CD4-positive, alpha-beta T cell treated with Interleukin-15 for 4 hours (primary cell): Measurements from ENCODE around the gene HRH2.
"Not testable (repeated sequence)": the region's sequence is repeated elsewhere in the genome, so short reads cannot be mapped to it uniquely, and the experiment has no call there.

Source experiments
- DNase-seq: peaks from one replicate; pipeline ENCODE4 v3.0.0-alpha.2; 2020; ENCODE audit warnings: low spot score

HRH2 gene, protein sequence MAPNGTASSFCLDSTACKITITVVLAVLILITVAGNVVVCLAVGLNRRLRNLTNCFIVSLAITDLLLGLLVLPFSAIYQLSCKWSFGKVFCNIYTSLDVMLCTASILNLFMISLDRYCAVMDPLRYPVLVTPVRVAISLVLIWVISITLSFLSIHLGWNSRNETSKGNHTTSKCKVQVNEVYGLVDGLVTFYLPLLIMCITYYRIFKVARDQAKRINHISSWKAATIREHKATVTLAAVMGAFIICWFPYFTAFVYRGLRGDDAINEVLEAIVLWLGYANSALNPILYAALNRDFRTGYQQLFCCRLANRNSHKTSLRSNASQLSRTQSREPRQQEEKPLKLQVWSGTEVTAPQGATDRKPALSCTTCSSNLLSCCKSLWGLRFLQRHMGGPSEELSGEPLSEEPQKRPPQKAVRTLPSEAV

GRCh38 chr5:175657593-175658271, at the start of gene HRH2:
Gene HRH2 (plus strand): TSS chr5:175658071. CDS start chr5:175683234, 25,163 bp downstream.
- DNase-seq = peak; percentile 21

DNA sequence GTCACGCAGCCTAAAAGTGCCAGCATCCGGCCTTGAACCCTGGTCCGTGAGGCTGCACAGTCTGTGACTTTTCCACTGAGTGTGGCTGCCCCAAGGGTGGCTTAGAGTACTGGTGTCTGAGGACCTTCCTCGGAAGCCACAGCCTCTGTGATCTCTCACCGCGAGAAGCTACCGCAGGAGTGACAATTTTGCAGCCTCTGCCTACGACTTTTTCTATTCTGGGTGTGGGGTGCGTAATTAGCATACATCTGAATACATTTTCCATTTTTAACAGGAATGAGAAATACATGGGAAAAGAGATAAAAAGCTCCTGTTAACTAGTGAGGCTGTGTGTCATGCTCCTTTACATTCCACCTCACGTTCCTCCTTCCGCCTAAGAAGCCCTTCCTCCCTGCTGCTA, 48.3 kb upstream of the HRH2 start:
- DNase-seq = no peak

DNA sequence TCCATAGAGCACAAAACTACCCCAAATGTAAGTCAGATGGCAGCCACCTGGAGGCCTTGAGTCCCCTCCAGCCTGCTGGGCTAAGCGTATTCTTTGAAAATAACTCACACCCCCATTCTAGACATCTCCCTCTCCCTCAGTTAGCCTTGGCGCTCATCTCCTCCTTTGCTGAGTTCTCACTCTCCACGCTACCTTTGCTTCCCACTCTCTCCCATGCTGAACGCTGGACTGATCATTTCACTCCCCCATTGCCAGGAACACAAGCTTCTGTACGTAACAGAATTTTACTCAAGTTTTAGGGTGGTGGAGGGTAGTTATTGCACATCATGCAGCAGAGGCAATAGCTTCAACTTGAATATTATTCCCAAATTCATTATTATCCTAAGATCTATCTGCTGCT, 47.5 kb upstream of the HRH2 start:
- no peak for DNase-seq

- no peak for DNase-seq
Observed at GRCh38 chr5:175610898-175611297, 47.0 kb upstream of the HRH2 start.

GRCh38 chr5:175614223-175614815, 43.6 kb upstream of the HRH2 start:
- DNase-seq = no peak

- no peak for DNase-seq
Observed at GRCh38 chr5:175614861-175615260, 43.0 kb upstream of the HRH2 start.

DNA sequence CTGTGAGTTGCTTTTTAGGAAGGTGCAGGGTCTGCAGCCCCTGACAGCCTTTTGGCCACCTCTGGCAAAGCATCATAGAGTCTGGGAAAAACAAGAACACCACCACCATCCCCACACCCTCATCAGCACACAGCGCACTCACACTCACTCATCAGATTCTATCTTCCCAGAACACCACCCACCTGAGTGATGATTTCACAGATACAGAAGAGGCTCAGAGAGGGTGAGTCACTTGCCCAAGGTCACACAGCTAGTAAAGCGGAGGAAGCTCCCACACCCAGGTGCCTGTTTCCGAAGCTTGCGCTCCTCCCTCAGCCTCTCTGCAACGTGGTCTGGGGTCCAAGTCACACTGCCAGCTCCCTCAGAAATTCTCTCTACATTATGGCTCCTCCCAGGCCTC, 41.8 kb upstream of the HRH2 start:
- DNase-seq = no peak

GRCh38 chr5:175616527-175616926, 41.3 kb upstream of the HRH2 start:
- not testable (repeated sequence) for DNase-seq

- DNase-seq = no peak
Observed at GRCh38 chr5:175617447-175617846, 40.4 kb upstream of the HRH2 start.

DNA sequence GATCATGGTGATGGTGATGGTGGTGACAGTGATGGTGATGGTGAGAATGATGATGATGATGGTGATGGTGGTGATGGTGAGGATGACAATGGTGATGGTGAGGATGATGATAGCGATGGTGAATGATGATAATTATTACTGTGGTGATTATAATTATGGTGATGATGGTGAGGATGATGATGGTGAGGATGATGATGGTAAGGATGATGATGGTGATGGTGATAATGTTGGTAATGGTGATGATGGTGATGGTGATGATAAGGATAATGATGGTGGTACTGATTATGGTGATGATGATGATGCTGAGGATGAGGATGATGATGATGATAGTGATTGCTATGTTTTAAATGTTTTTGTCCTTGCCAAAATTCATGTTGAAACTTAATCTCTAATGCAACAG, 37.3 kb upstream of the HRH2 start:
- no peak for DNase-seq

GRCh38 chr5:175621971-175622370, 35.9 kb upstream of the HRH2 start:
- DNase-seq = no peak

GRCh38 chr5:175623088-175623487, 34.8 kb upstream of the HRH2 start:
- no peak for DNase-seq

- no peak for DNase-seq
Observed at GRCh38 chr5:175624316-175624715, 33.6 kb upstream of the HRH2 start.

DNA sequence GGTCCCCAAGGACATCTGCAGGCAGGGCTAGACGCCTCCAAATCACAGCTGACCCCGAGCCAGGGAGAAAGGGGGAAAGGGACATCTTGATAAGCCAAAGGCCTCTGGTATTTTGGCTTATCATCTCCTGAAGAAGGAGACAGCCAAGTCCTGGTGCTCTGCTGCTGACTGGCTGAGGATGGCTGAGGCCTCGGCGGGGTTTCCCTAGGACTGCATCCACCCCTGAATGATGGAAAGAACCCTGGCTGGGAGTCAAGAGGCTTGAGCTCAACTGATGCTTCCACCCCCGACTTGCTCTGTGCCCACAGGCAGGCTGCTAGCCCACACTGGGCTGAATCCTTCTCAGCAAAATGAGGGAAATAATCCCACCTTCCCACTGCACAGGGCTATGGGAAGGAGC, 30.9 kb upstream of the HRH2 start:
- no peak for DNase-seq

DNA sequence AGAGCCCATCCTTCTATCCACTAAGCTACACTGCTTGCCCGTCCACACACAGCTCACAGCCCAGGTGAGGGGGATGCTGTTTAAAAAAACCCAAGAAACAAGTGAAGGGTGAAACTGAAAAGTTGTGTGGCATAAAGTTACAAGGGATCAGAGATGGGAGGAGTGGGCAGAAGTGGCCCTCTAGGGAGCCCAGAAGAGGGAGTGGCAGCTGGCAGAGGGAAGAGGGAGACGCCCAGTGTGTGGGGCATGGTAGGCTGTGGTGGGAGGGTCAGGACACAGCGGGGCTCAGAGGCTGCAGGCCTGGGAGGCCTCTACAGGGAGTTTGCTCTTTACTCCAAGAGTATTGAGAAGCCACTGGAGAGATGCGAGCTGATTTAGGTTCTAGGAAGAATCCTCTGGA, 30.1 kb upstream of the HRH2 start:
- no peak for DNase-seq

- no peak for DNase-seq
Observed at GRCh38 chr5:175628668-175629067, 29.2 kb upstream of the HRH2 start.

- no peak for DNase-seq
Observed at GRCh38 chr5:175629261-175629660, 28.6 kb upstream of the HRH2 start.

GRCh38 chr5:175629793-175630192, 28.1 kb upstream of the HRH2 start:
- DNase-seq = no peak

GRCh38 chr5:175635854-175636584, 21.9 kb upstream of the HRH2 start:
- no peak for DNase-seq

DNA sequence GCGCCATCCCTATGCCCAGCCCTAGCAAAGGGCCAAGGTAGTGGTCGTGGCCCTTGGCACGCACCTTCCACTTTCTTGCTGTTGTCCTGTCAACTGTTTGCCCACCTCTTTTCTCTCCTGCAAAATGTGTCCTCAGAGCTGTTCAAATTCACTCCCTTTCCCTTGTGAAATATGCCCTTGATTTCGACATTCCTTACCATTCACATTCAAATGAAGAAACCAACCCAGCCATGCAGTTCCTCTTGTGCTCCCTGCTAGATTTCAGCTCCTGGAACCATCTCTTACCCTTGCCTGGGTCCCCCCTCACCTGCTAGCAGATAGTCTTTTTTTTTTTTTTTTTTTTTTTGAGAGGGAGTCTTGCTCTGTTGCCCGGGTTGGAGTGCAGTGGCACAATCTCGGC, 19.6 kb upstream of the HRH2 start:
- DNase-seq = no peak

- no peak for DNase-seq
Observed at GRCh38 chr5:175640106-175640775, 17.6 kb upstream of the HRH2 start.

DNA sequence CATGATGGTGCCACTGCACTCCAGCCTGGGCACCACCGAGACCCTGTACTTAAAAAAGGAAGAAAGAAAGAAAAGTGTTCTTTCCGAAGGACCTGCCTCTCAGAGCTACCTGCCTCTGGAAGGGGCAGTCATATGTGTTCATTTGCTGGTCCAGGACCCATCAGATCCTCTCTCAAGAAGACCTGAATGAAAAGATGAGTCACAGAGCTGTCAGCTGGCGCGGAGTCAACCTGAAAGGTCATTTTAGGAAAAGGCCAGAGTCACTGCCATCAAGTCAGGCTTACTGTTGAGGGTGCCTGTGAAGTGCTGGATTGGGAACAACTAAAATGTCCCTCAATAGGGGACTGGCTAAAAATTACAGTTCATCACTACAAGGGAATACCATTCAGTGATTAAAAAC, 14.9 kb upstream of the HRH2 start:
- DNase-seq = no peak
